Esophagus muscularis mucosa (tissue), 4 donors: ENCODE results near the gene MAMDC2. TPM values are rescaled to one million over a fixed set of nuclear protein-coding genes. Genes with fewer than 3 reads are reported as not detected.
A peak's percentile ranks its signal among the peaks of the same experiment; 100 is the strongest.

Experiments
- DNase-seq: peaks from one replicate; pipeline ENCODE4 v3.0.0-alpha.2; 2017; ENCODE audit errors: extremely low spot score
- H3K27ac ChIP-seq, 4 donors: fragments of 200-600 bp; sonication (generic); replicated peaks in 1 of 4; 1 replicate in 3 of 4; 2 replicates in 1 of 4; pipeline ENCODE4 v1.5.1; 2016 to 2019; ENCODE audit warnings: mild to moderate bottlenecking in 1 of 4
- H3K27me3 ChIP-seq, 4 donors: fragments of 200-600 bp; sonication (generic); one replicate each; pipeline versions ENCODE4 v1.5.1 to v1.6.0; 2016 to 2019
- H3K36me3 ChIP-seq, 4 donors: fragments of 200-600 bp; sonication (generic); one replicate each; pipeline ENCODE4 v1.5.1; 2016 to 2019
- H3K4me1 ChIP-seq, 4 donors: fragments of 200-600 bp; sonication (generic); one replicate each; pipeline ENCODE4 v1.5.1; 2016 to 2019
- H3K4me3 ChIP-seq, 4 donors: fragments of 200-600 bp; sonication (generic); 1 replicate in 2 of 4; 2 replicates in 2 of 4; pipeline ENCODE4 v1.5.1; 2016 to 2019; ENCODE audit warnings: mild to moderate bottlenecking in 4 of 4, moderate library complexity in 1 of 4
- H3K9me3 ChIP-seq, 4 donors: fragments of 200-600 bp; sonication (generic); 1 replicate in 3 of 4; 2 replicates in 1 of 4; pipeline ENCODE4 v1.5.1; 2016 to 2019
- CTCF ChIP-seq, 3 experiments: fragments of 200-600 bp in 2 of 3; fragments of 450-650 bp in 1 of 3; sonication (generic) in 2 of 3; IDR thresholded peaks; one replicate each; pipeline ENCODE4 v1.5.1; 2017 to 2019; ENCODE audit warnings: antibody characterized with exemption in 3 of 3, mild to moderate bottlenecking in 2 of 3, moderate library complexity in 1 of 3
- EP300 ChIP-seq: sonication (generic); formaldehyde crosslinking; IDR thresholded peaks from one replicate; pipeline ENCODE4 v1.6.1; 2017; ENCODE audit warnings: antibody characterized with exemption
- POLR2A ChIP-seq: fragments of 450-650 bp; IDR thresholded peaks from one replicate; pipeline ENCODE4 v1.6.1; 2017; ENCODE audit warnings: antibody characterized with exemption, moderate library complexity, mild to moderate bottlenecking, low read depth
- POLR2AphosphoS5 ChIP-seq, 2 donors: sonication (generic); formaldehyde crosslinking; IDR thresholded peaks; one replicate each; pipeline ENCODE4 v1.6.1; 2017; ENCODE audit warnings: antibody characterized with exemption in 2 of 2
- WGBS: methylation state at CpG from one replicate; pipeline ENCODE4 v1.1.5; 2018; 5-methylcytosine and 5-hydroxymethylcytosine counted together
- intact Hi-C: fragments of 100-400 bp; cut with DNase I; formaldehyde crosslinking; loops from one replicate; pipeline ENCODE4 v1.15.1; 2023
- total RNA-seq, 4 donors: library from RNA; depleted of rRNA; stranded (reverse); fragments of >200 nt; gene quantifications; one replicate each; pipeline versions ENCODE4 v1.1.0 to v1.2.1, GENCODE V29; 2016

Gene MAMDC2
- total RNA-seq, 4 donors from 2014 or later, result 115 to 147 (median 126) TPM

DNA sequence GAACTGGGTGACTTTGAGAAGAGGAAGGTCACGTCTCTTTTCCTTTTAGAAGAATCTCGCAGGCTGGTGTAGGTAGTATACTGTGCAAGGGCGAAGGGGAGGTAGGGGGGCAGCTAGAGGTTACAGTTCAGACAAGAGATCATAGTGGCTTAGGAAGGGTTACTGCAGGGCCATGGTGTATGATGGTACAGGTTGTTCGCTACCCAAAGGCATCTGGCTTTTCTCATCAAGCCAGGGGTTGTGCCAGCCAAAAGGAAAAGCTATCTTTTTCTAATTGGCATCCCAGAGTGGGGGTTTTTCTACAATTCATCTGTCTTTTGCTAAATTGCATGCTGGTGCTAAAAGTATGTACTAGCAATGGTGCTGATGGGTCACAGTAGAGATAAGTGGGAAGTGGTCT lies 22.8 kb downstream of the MAMDC2 start:
- DNase-seq, result no peak
- Histone ChIP-seq H3K36me3 (peaks cover 0 to 1% (median 0%) of the 10 kb centered on the region in 4 donors), H3K27me3 (no peaks in the 10 kb centered on the region), H3K9me3 (no peaks in the 10 kb centered on the region), H3K4me3 (no peak overlapping the region), H3K4me1 (peaks cover 45 to 100% (median 95%) of the 10 kb centered on the region in 4 donors), H3K27ac (peak overlapping the region; percentile 88 to 96 (median 92))
- intact Hi-C loops, result no loop called here
- WGBS, result 79% methylated on average over 4 of the region's 4 CpGs
- TF ChIP-seq CTCF (IDR thresholded peaks at IDR 0.05) (no peak), POLR2AphosphoS5 (IDR thresholded peaks at IDR 0.05) (peak in 1 of 2 donors; percentile 34)

DNA sequence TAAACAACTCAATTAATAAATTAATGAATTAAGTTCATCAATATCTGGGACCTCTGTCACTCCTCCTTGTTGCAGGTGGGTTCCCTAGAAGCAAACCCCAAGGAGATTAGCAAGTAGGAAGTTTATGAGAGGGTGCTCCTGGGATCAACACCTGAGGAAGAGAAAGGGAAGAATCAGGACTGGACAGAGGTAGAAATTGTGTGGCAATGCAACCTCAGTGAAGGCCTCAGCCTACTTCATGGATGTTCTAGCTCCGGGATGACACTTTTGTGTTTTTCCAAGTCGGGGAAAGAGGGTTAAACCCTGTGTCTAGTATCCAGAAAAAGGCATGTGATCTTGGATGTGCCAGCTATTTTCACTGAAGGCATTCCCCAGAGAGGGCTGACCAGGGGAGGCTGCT lies 23.2 kb downstream of the MAMDC2 start:
- H3K4me1 ChIP-seq, result peaks cover 45 to 100% (median 95%) of the 10 kb centered on the region in 4 donors
- H3K27me3 ChIP-seq, result no peaks in the 10 kb centered on the region
- no peaks in the 10 kb centered on the region for H3K36me3 ChIP-seq
- no peaks in the 10 kb centered on the region for H3K9me3 ChIP-seq
- 87% methylated on average over 2 of the region's 2 CpGs for WGBS
- no peak for DNase-seq
- H3K27ac ChIP-seq, result peak overlapping the region; percentile 88 to 96 (median 92)
- intact Hi-C loops, result no loop called here
- H3K4me3 ChIP-seq, result no peak overlapping the region
- TF ChIP-seq POLR2AphosphoS5 (IDR thresholded peaks at IDR 0.05) (no peak), CTCF (IDR thresholded peaks at IDR 0.05) (no peak), EP300 (no peak), POLR2A (no peak)

- Histone ChIP-seq H3K36me3 (no peaks in the 10 kb centered on the region), H3K27ac (peak overlapping the region; percentile 88 to 96 (median 92)), H3K4me1 (peaks cover 52 to 100% (median 99%) of the 10 kb centered on the region in 4 donors), H3K4me3 (no peak overlapping the region), H3K27me3 (no peaks in the 10 kb centered on the region), H3K9me3 (no peaks in the 10 kb centered on the region)
- intact Hi-C loops, result no loop called here
- DNase-seq, result no peak
- TF ChIP-seq EP300 (peak; percentile 46), POLR2A (no peak), CTCF (IDR thresholded peaks at IDR 0.05) (no peak), POLR2AphosphoS5 (IDR thresholded peaks at IDR 0.05) (peak; percentile 58 to 75)
- 40% methylated on average over 3 of the region's 3 CpGs for WGBS
These were observed 26.1 kb downstream of the MAMDC2 start for GRCh38 chr9:70069704-70070103.

GRCh38 chr9:70073193-70073592 lies 29.5 kb downstream of the MAMDC2 start:
- Histone ChIP-seq H3K36me3 (no peaks in the 10 kb centered on the region), H3K4me1 (peaks cover 58 to 100% (median 99%) of the 10 kb centered on the region in 4 donors), H3K9me3 (no peaks in the 10 kb centered on the region), H3K4me3 (no peak overlapping the region), H3K27ac (peak overlapping the region; percentile 88 to 96 (median 92)), H3K27me3 (no peaks in the 10 kb centered on the region)
- TF ChIP-seq POLR2AphosphoS5 (IDR thresholded peaks at IDR 0.05), result peak in 1 of 2 donors; percentile 25
- no peak for TF ChIP-seq POLR2A
- TF ChIP-seq EP300, result no peak
- TF ChIP-seq CTCF (IDR thresholded peaks at IDR 0.05), result no peak
- no peak for DNase-seq
- intact Hi-C loops, result no loop called here
- 39% methylated on average over 2 of the region's 2 CpGs for WGBS

DNA sequence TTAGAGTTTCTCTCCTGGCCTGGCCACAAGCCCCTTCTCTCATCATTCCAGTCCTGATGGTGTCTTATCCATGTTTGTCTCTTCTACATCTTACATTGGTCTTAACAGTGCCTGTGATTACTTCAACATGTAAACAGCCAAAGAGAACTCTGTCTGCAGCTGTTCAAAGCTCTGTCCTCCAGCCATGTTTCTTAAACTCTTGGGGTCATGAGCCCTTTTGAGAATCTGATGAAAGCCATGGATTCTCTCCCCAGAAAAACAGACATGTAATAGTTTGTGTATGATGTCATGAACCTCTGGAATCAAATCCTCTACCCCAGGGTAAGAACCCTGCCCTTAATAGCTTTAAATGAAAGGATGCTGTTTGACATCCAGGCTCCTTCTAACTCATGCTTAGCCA lies 30.1 kb downstream of the MAMDC2 start:
- H3K9me3 ChIP-seq, result no peaks in the 10 kb centered on the region
- no peak overlapping the region for H3K4me3 ChIP-seq
- TF ChIP-seq CTCF (IDR thresholded peaks at IDR 0.05), result no peak
- TF ChIP-seq POLR2AphosphoS5 (IDR thresholded peaks at IDR 0.05), result no peak
- no peak for TF ChIP-seq EP300
- no peak for TF ChIP-seq POLR2A
- DNase-seq, result no peak
- H3K27ac ChIP-seq, result peak overlapping the region; percentile 88 to 96 (median 92)
- intact Hi-C loops, result no loop called here
- H3K4me1 ChIP-seq, result peaks cover 62 to 100% (median 99%) of the 10 kb centered on the region in 4 donors
- no peaks in the 10 kb centered on the region for H3K36me3 ChIP-seq
- no peaks in the 10 kb centered on the region for H3K27me3 ChIP-seq
